ENCODE results near the gene DOCK1.

DOCK1 gene

GRCh38 chr10:127243490-127244272 lies 338.5 kb downstream of the DOCK1 start:
- no peak for DNase-seq

GRCh38 chr10:127245456-127245855 lies 340.2 kb downstream of the DOCK1 start:
- DNase-seq = no peak

- no peak for DNase-seq
Measured at GRCh38 chr10:127250031-127250430, 344.8 kb downstream of the DOCK1 start.

GRCh38 chr10:127252818-127253217 lies 347.6 kb downstream of the DOCK1 start:
- no peak for DNase-seq

GRCh38 chr10:127254276-127254675 lies 349.0 kb downstream of the DOCK1 start:
- DNase-seq = no peak

GRCh38 chr10:127257395-127257794 lies 352.2 kb downstream of the DOCK1 start:
- no peak for DNase-seq

GRCh38 chr10:127259347-127259746 lies 354.1 kb downstream of the DOCK1 start:
- DNase-seq = no peak

GRCh38 chr10:127262606-127263005 lies 357.4 kb downstream of the DOCK1 start:
- DNase-seq = no peak

GRCh38 chr10:127265288-127265687 lies 360.1 kb downstream of the DOCK1 start:
- no peak for DNase-seq

GRCh38 chr10:127266431-127266830 lies 361.2 kb downstream of the DOCK1 start:
- DNase-seq = no peak

- DNase-seq = no peak
Measured at GRCh38 chr10:127267442-127267841, 362.2 kb downstream of the DOCK1 start.

- DNase-seq = no peak
Measured at GRCh38 chr10:127272076-127272475, 366.8 kb downstream of the DOCK1 start.

GRCh38 chr10:127275272-127275671 lies 370.0 kb downstream of the DOCK1 start:
- no peak for DNase-seq

- DNase-seq = no peak
Measured at GRCh38 chr10:127275793-127276450, 370.7 kb downstream of the DOCK1 start.

- DNase-seq = no peak
Measured at GRCh38 chr10:127276794-127277462, 371.7 kb downstream of the DOCK1 start.

- no peak for DNase-seq
Measured at GRCh38 chr10:127278001-127278400, 372.8 kb downstream of the DOCK1 start.

- DNase-seq = no peak
Measured at GRCh38 chr10:127279334-127279774, 374.1 kb downstream of the DOCK1 start.

GRCh38 chr10:127280446-127280845 lies 375.2 kb downstream of the DOCK1 start:
- no peak for DNase-seq

- no peak for DNase-seq
Measured at GRCh38 chr10:127283017-127283416, 377.8 kb downstream of the DOCK1 start.

- DNase-seq = no peak
Measured at GRCh38 chr10:127283576-127283975, 378.3 kb downstream of the DOCK1 start.

GRCh38 chr10:127290850-127291249 lies 385.6 kb downstream of the DOCK1 start:
- DNase-seq = no peak

- DNase-seq = no peak
Measured at GRCh38 chr10:127291329-127291728, 386.1 kb downstream of the DOCK1 start.

GRCh38 chr10:127292888-127293287 lies 387.7 kb downstream of the DOCK1 start:
- DNase-seq = no peak

- DNase-seq = peak; percentile 78
Measured at GRCh38 chr10:127293640-127294039, 388.4 kb downstream of the DOCK1 start.
